ENCODE results near the gene PIK3C3.
A peak's percentile ranks its signal among the peaks of the same experiment; 100 is the strongest.

The PIK3C3 gene

GRCh38 chr18:41954827-41955613 lies at the start of gene PIK3C3:
TSS of gene PIK3C3 (plus strand) at chr18:41955234. CDS start at chr18:41955292, 58 bp downstream.
- peak; percentile 98 for DNase-seq

GRCh38 chr18:41905786-41906527 lies 49.1 kb upstream of the PIK3C3 start:
- no peak for DNase-seq

GRCh38 chr18:41906528-41907146 lies 48.4 kb upstream of the PIK3C3 start:
- peak; percentile 2 for DNase-seq

- no peak for DNase-seq
These were observed 37.9 kb upstream of the PIK3C3 start for GRCh38 chr18:41917181-41917580.

GRCh38 chr18:41921770-41922169 lies 33.3 kb upstream of the PIK3C3 start:
- DNase-seq, result no peak

GRCh38 chr18:41922176-41922575 lies 32.9 kb upstream of the PIK3C3 start:
- no peak for DNase-seq

- no peak for DNase-seq
These were observed 32.2 kb upstream of the PIK3C3 start for GRCh38 chr18:41922841-41923240.

- DNase-seq, result no peak
These were observed 31.6 kb upstream of the PIK3C3 start for GRCh38 chr18:41923446-41923845.

- no peak for DNase-seq
These were observed 26.5 kb upstream of the PIK3C3 start for GRCh38 chr18:41928581-41928980.

- DNase-seq, result no peak
These were observed 22.1 kb upstream of the PIK3C3 start for GRCh38 chr18:41932899-41933298.

- DNase-seq, result no peak
These were observed 21.3 kb upstream of the PIK3C3 start for GRCh38 chr18:41933778-41934177.

GRCh38 chr18:41936471-41937134 lies 18.4 kb upstream of the PIK3C3 start:
- DNase-seq, result no peak

GRCh38 chr18:41938445-41938844 lies 16.6 kb upstream of the PIK3C3 start:
- DNase-seq, result no peak

GRCh38 chr18:41939326-41939725 lies 15.7 kb upstream of the PIK3C3 start:
- no peak for DNase-seq

- DNase-seq, result no peak
These were observed 14.4 kb upstream of the PIK3C3 start for GRCh38 chr18:41940506-41941215.

- no peak for DNase-seq
These were observed 12.8 kb upstream of the PIK3C3 start for GRCh38 chr18:41942254-41942653.

GRCh38 chr18:41948544-41949110 lies 6.4 kb upstream of the PIK3C3 start:
- no peak for DNase-seq

GRCh38 chr18:41949206-41949920 lies 5.7 kb upstream of the PIK3C3 start:
- no peak for DNase-seq

- DNase-seq, result no peak
These were observed 654 bp downstream of the PIK3C3 start for GRCh38 chr18:41955688-41956087.

- DNase-seq, result no peak
These were observed 4.0 kb downstream of the PIK3C3 start for GRCh38 chr18:41959045-41959444.

GRCh38 chr18:41965634-41966255 lies 10.7 kb downstream of the PIK3C3 start:
- DNase-seq, result no peak
